ENCODE results near the gene TMIGD1. TPM values are rescaled to one million over a fixed set of nuclear protein-coding genes. Genes with fewer than 3 reads are reported as not detected.
A peak's percentile ranks its signal among the peaks of the same experiment; 100 is the strongest.

The TMIGD1 gene
- total and polyA plus RNA-seq, 7 experiments from 2014 or later, result not detected

DNA sequence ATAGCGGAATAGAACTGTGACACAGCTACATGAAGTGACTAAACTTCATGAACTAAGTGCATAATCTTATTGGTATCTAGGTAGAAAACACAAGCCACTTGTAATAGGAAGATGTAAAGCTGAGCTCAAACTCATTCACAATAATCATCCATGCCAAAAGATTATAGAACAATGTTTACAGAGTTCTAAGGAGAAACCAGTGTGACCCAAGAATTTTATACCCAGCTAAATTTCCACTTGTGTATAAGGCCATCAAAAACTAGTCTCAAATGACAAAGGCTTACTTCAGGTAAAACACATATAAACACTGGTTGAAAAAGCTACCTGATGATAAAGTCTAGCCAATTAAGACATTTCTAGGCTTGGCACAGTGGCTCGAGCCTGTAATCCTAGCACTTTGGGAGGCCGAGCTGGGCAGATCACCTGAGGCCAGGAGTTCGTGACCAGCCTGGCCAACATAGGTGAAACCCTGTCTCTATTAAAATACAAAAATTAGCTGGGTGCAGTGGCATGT, 28.0 kb upstream of the TMIGD1 start:
- H3K27ac Mint-ChIP-seq, result no peak overlapping the region
- ATAC-seq, result no peak
- POLR2A ChIA-PET, result interaction anchor here (1.2 kb wide), 1 partner anchor 16 kb away, joined by 5 read pairs; the partner anchor contains the start of gene CPD

DNA sequence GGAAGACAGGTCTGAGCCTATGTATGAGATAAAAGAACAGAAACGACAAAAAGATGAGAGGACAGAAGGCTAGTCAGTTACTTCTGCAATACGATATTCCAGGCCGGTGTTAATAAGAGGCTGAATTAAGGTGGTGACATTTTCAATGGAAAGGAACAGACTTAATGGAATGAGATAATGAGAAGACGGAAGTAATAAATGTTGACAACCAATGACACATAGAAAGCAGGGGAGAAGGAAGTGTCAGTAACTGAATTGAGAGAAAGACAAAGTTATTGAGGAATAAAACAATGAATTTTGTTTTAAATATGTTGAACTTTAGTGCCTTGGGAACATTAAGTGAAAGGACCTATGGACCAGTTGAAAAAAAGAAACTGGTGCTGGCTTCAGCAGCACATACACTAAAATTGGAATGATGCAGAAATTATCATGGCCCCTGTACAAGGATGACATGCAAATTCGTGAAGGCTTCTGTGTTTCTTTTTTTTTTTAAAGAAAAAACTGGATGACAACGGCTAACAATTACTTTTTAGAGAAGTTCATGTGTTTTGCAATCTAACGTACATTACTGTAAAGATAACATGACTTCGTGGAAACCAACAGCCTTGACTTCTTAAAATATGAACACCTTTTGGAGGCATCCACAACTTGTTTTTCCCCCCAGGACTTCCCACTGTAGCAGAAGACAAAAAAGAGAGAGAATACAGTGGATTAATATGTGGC, 26.4 kb upstream of the TMIGD1 start:
- DNase-seq (no peak), ATAC-seq (no peak)
- no peaks in the 10 kb centered on the region for H3K36me3 ChIP-seq (ENCODE audit: control insufficient read depth in 2 of 3, insufficient read depth in 3 of 3, low read length in 3 of 3)
- H3K4me1 ChIP-seq (ENCODE audit: control insufficient read depth in 2 of 2, insufficient read depth in 2 of 2, low read length in 2 of 2), result peaks cover 18 to 21% of the 10 kb centered on the region in 2 donors
- H3K4me1 Mint-ChIP-seq, result peaks cover 6 to 21% (median 20%) of the 10 kb centered on the region in 7 donors
- H3K27me3 ChIP-seq (ENCODE audit: control insufficient read depth in 2 of 2, insufficient read depth in 2 of 2, low read length in 2 of 2), result no peaks in the 10 kb centered on the region
- ChIA-PET POLR2A (no interaction called here), CTCF (interaction anchor here (0.6 kb wide), 1 partner anchor 20 kb away, joined by 3 read pairs; no protein-coding TSS in a partner anchor)
- H3K36me3 Mint-ChIP-seq, result peaks cover 0 to 11% (median 0%) of the 10 kb centered on the region in 5 donors
- H3K27me3 Mint-ChIP-seq, result peaks cover 0 to 3% (median 0%) of the 10 kb centered on the region in 5 donors
- H3K4me3 Mint-ChIP-seq, result no peak overlapping the region
- no peak overlapping the region for H3K27ac Mint-ChIP-seq
- peaks cover 0 to 14% (median 2%) of the 10 kb centered on the region in 11 donors for H3K9me3 Mint-ChIP-seq
- no peaks in the 10 kb centered on the region for H3K9me3 ChIP-seq (ENCODE audit: control insufficient read depth in 2 of 3, low read length in 3 of 3)
- intact Hi-C loops (cut with micrococcal nuclease), result no loop called here
- no peak overlapping the region for H3K27ac ChIP-seq (ENCODE audit: low read depth, low read length)
- H3K4me3 ChIP-seq (ENCODE audit: low read length), result no peak overlapping the region

More for the DNA sequence above, 28.0 kb upstream of the TMIGD1 start:
- Histone ChIP-seq H3K27me3 (ENCODE audit: control insufficient read depth in 2 of 2, insufficient read depth in 2 of 2, low read length in 2 of 2) (no peaks in the 10 kb centered on the region), H3K9me3 (ENCODE audit: control insufficient read depth in 2 of 3, low read length in 3 of 3) (no peaks in the 10 kb centered on the region), H3K4me1 (ENCODE audit: control insufficient read depth in 2 of 2, insufficient read depth in 2 of 2, low read length in 2 of 2) (peaks cover 18 to 21% of the 10 kb centered on the region in 2 donors), H3K36me3 (ENCODE audit: control insufficient read depth in 2 of 3, insufficient read depth in 3 of 3, low read length in 3 of 3) (no peaks in the 10 kb centered on the region), H3K4me3 (ENCODE audit: low read length) (no peak overlapping the region), H3K27ac (ENCODE audit: low read depth, low read length) (no peak overlapping the region)
- intact Hi-C loops (cut with micrococcal nuclease), result loop anchor here in 1 of 2 donors (2.0 kb wide), 1 partner anchor 21 kb away; no protein-coding TSS in a partner anchor
- Mint-ChIP-seq H3K9me3 (peaks cover 0 to 14% (median 2%) of the 10 kb centered on the region in 11 donors), H3K4me3 (no peak overlapping the region), H3K36me3 (peaks cover 0 to 15% (median 0%) of the 10 kb centered on the region in 5 donors), H3K4me1 (peaks cover 6 to 32% (median 25%) of the 10 kb centered on the region in 7 donors), H3K27me3 (no peaks in the 10 kb centered on the region)
- no peak for DNase-seq
- CTCF ChIA-PET, result interaction anchor here (0.6 to 0.9 kb wide), 2 partner anchors 21 to 22 kb away, joined by 3 to 4 read pairs; no protein-coding TSS in a partner anchor

DNA sequence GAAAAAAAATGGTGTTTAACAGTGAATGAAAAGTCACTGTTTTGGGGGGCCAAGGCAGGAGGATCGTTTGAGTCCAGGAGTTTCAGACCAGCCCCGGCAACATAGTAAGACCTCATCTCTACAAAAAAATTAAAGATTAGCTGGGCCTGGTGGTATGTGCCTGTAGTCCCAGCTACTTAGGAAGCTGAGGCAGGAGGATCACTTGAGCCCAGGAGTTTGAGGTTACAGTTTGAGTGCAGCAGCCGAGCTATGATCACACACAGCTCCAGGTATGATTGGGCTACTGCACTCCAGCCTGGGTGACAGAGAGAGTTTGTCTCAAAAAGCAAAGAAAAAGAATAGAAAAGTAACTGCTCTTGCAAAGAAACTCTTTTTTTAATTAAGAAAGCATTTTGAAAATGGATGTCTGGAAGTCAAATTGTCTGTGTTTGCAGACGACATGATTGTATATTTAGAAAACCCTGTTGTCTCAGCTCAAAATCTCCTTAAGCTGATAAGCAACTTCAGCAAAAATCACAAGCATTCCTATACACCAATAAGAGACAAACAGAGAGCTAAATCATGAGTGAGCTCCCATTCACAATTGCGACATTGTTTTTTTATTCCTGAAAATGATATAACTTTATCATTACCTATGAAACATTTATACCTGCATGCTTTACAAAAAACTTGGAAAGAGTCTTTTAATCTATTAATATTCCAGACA, 24.4 kb upstream of the TMIGD1 start:
- no peak for ATAC-seq
- Mint-ChIP-seq H3K9me3 (peaks cover 0 to 14% (median 2%) of the 10 kb centered on the region in 11 donors), H3K4me1 (peaks cover 0 to 15% (median 7%) of the 10 kb centered on the region in 7 donors), H3K27ac (no peak overlapping the region), H3K4me3 (no peak overlapping the region), H3K27me3 (peaks cover 0 to 4% (median 0%) of the 10 kb centered on the region in 5 donors), H3K36me3 (peaks cover 0 to 13% (median 0%) of the 10 kb centered on the region in 5 donors)
- H3K27me3 ChIP-seq (ENCODE audit: control insufficient read depth in 2 of 2, insufficient read depth in 2 of 2, low read length in 2 of 2), result no peaks in the 10 kb centered on the region
- H3K27ac ChIP-seq (ENCODE audit: low read depth, low read length), result no peak overlapping the region
- ChIA-PET CTCF (interaction anchor here (1.0 kb wide), 1 partner anchor 22 kb away, joined by 3 read pairs; no protein-coding TSS in a partner anchor), POLR2A (interaction anchor here (0.6 kb wide), 1 partner anchor 798 kb away, joined by 3 read pairs; no protein-coding TSS in a partner anchor)
- H3K36me3 ChIP-seq (ENCODE audit: control insufficient read depth in 2 of 3, insufficient read depth in 3 of 3, low read length in 3 of 3), result no peaks in the 10 kb centered on the region
- intact Hi-C loops (cut with micrococcal nuclease), result no loop called here
- H3K4me1 ChIP-seq (ENCODE audit: control insufficient read depth in 2 of 2, insufficient read depth in 2 of 2, low read length in 2 of 2), result peaks cover 8 to 10% of the 10 kb centered on the region in 2 donors
- H3K4me3 ChIP-seq (ENCODE audit: low read length), result no peak overlapping the region
- H3K9me3 ChIP-seq (ENCODE audit: control insufficient read depth in 2 of 3, low read length in 3 of 3), result no peaks in the 10 kb centered on the region
- DNase-seq, result no peak

DNA sequence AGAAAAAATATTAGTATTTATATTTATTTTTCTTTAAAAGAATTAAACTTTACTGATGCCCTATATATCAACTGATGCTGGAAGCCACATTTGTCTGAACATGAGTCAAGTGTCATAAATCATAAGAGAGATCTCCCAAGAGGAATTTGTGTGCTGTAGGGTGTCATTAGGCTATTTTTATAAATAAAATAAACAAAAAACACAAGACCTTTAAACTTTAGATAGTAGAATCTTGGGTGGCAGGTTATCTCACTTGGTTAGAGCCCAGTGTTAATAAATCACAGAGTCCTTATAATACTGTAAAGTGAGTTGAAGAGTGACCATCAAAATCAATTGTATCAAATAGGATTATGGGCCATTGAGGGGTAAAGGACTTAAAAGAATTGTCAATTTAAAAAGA, 23.6 kb upstream of the TMIGD1 start:
- POLR2A ChIA-PET, result interaction anchor here (0.6 kb wide), 1 partner anchor 1782 kb away, joined by 3 read pairs; no protein-coding TSS in a partner anchor
- peaks cover under 1 to 3% of the 10 kb centered on the region in 2 donors for H3K4me1 ChIP-seq (ENCODE audit: control insufficient read depth in 2 of 2, insufficient read depth in 2 of 2, low read length in 2 of 2)
- H3K36me3 ChIP-seq (ENCODE audit: control insufficient read depth in 2 of 3, insufficient read depth in 3 of 3, low read length in 3 of 3), result no peaks in the 10 kb centered on the region
- ATAC-seq, result no peak
- CTCF ChIA-PET, result no interaction called here
- no peaks in the 10 kb centered on the region for H3K27me3 ChIP-seq (ENCODE audit: control insufficient read depth in 2 of 2, insufficient read depth in 2 of 2, low read length in 2 of 2)
- peaks cover 0 to 4% (median 0%) of the 10 kb centered on the region in 5 donors for H3K27me3 Mint-ChIP-seq
- peaks cover 0 to 12% (median 2%) of the 10 kb centered on the region in 11 donors for H3K9me3 Mint-ChIP-seq
- H3K36me3 Mint-ChIP-seq, result peaks cover 0 to 12% (median 0%) of the 10 kb centered on the region in 5 donors
- H3K27ac ChIP-seq (ENCODE audit: low read depth, low read length), result no peak overlapping the region
- no peak overlapping the region for H3K27ac Mint-ChIP-seq
- peaks cover 0 to 9% (median 1%) of the 10 kb centered on the region in 7 donors for H3K4me1 Mint-ChIP-seq
- no peaks in the 10 kb centered on the region for H3K9me3 ChIP-seq (ENCODE audit: control insufficient read depth in 2 of 3, low read length in 3 of 3)
- no peak overlapping the region for H3K4me3 ChIP-seq (ENCODE audit: low read length)
- intact Hi-C loops (cut with micrococcal nuclease), result no loop called here
- DNase-seq, result no peak
- H3K4me3 Mint-ChIP-seq, result no peak overlapping the region

DNA sequence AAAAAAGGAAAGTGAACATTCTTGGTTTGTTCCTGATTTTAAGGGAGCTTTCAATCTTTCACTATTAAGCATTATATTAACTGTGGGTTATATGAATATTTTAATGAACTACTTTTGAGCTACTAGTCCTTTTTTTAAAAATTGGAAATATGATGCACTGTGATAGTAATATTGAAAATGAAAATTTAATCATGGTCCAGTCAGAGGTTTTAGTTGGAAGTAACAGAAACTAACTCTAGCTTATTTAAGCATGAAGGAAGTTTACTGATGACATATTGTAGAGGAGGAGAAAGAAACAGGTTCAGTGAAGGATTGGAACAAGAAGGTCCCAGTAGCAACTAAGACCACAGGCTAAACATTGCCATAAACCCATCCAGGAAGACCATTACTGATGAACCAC, 20.8 kb upstream of the TMIGD1 start:
- no peaks in the 10 kb centered on the region for H3K4me1 ChIP-seq (ENCODE audit: control insufficient read depth in 2 of 2, insufficient read depth in 2 of 2, low read length in 2 of 2)
- Mint-ChIP-seq H3K27me3 (peaks cover 0 to 4% (median 0%) of the 10 kb centered on the region in 5 donors), H3K36me3 (peaks cover 0 to 3% (median 0%) of the 10 kb centered on the region in 5 donors), H3K4me3 (no peak overlapping the region), H3K27ac (no peak overlapping the region), H3K4me1 (peaks cover 0 to 8% (median 0%) of the 10 kb centered on the region in 7 donors), H3K9me3 (no peaks in the 10 kb centered on the region)
- intact Hi-C loops (cut with micrococcal nuclease), result no loop called here
- no peak overlapping the region for H3K4me3 ChIP-seq (ENCODE audit: low read length)
- no peaks in the 10 kb centered on the region for H3K27me3 ChIP-seq (ENCODE audit: control insufficient read depth in 2 of 2, insufficient read depth in 2 of 2, low read length in 2 of 2)
- POLR2A ChIA-PET, result no interaction called here
- DNase-seq (no peak), ATAC-seq (no peak)
- H3K9me3 ChIP-seq (ENCODE audit: control insufficient read depth in 2 of 3, low read length in 3 of 3), result no peaks in the 10 kb centered on the region
- H3K36me3 ChIP-seq (ENCODE audit: control insufficient read depth in 2 of 3, insufficient read depth in 3 of 3, low read length in 3 of 3), result no peaks in the 10 kb centered on the region
- CTCF ChIA-PET, result interaction anchor here (0.9 to 1.1 kb wide), 2 partner anchors 10 to 18 kb away, joined by 4 to 5 read pairs; no protein-coding TSS in a partner anchor
- H3K27ac ChIP-seq (ENCODE audit: low read depth, low read length), result no peak overlapping the region

DNA sequence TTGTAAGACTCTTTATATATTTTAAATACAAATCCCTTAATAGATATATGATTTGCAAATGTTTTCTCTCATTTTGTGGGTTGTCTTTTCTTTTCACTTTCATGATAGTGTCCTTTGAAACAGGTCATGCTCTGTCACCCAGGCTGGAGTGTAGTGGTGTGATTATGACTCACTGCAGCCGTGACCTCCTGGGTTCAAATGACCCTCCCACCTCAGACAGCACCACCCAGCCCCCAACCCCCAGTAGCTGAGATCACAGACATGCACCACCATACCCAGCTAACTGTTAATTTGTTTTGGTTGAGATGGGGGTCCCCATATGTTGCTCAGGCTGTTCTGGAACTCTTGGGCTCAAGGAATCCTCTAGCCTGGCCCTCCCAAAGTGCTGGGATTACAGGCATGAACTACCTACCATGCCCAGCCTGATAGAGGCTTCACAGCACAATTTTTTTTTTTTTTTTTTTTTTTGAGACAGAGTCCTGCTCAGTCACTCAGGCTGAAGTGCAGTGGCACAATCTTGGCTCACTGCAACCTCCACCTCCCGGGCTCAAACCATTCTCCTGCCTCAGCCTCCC, 18.5 kb upstream of the TMIGD1 start:
- Histone ChIP-seq H3K4me3 (ENCODE audit: low read length) (no peak overlapping the region), H3K36me3 (ENCODE audit: control insufficient read depth in 2 of 3, insufficient read depth in 3 of 3, low read length in 3 of 3) (no peaks in the 10 kb centered on the region), H3K27ac (ENCODE audit: low read depth, low read length) (no peak overlapping the region), H3K9me3 (ENCODE audit: control insufficient read depth in 2 of 3, low read length in 3 of 3) (no peaks in the 10 kb centered on the region), H3K4me1 (ENCODE audit: control insufficient read depth in 2 of 2, insufficient read depth in 2 of 2, low read length in 2 of 2) (no peaks in the 10 kb centered on the region), H3K27me3 (ENCODE audit: control insufficient read depth in 2 of 2, insufficient read depth in 2 of 2, low read length in 2 of 2) (no peaks in the 10 kb centered on the region)
- ChIA-PET POLR2A (no interaction called here), CTCF (interaction anchor here (0.6 kb wide), 1 partner anchor 225 kb away, joined by 4 read pairs; no protein-coding TSS in a partner anchor)
- Mint-ChIP-seq H3K27me3 (peaks cover 0 to 4% (median 0%) of the 10 kb centered on the region in 5 donors), H3K36me3 (peaks cover 0 to 3% (median 0%) of the 10 kb centered on the region in 5 donors), H3K27ac (no peak overlapping the region), H3K4me1 (peaks cover 0 to 8% (median 0%) of the 10 kb centered on the region in 7 donors), H3K4me3 (no peak overlapping the region), H3K9me3 (no peaks in the 10 kb centered on the region)
- ATAC-seq (peak; percentile 78), DNase-seq (no peak)
- intact Hi-C loops (cut with micrococcal nuclease), result no loop called here
